GM12878 (cell line): ENCODE data around the gene OGFOD2. TPM values are rescaled to one million over a fixed set of nuclear protein-coding genes. Genes with fewer than 3 reads are reported as not detected.

Experiments used
- ATAC-seq: fragments of 200-7000 bp; cut with Tn5 transposase; 3 replicates; pipeline ENCODE4 v1.9.1; 2020; ENCODE audit warnings: mild to moderate bottlenecking, moderate library complexity
- BruUV-seq: library from RNA; stranded (reverse); fragments of 400-500 nt; replicated peaks from 2 replicates; lab custom pipeline; 2021; lab: Mats Ljungman, UMichigan
- CTCF ChIA-PET: fragments of 300-600 bp; sonication (Branson Sonifier 250); formaldehyde crosslinking; extraction: SDS; loops from one replicate; lab custom pipeline; 2021; ENCODE audit warnings: inconsistent platforms; lab: Yijun Ruan, JAX
- POLR2A ChIA-PET: fragments of 350-600 bp; formaldehyde crosslinking; extraction: SDS; loops from one replicate; lab custom pipeline; 2021; ENCODE audit warnings: inconsistent platforms; lab: Charles Lee
- RAD21 ChIA-PET: fragments of 300-600 bp; sonication (Branson Sonifier 250); formaldehyde crosslinking; loops from one replicate; lab custom pipeline; 2023; ENCODE audit warnings: antibody characterized with exemption; ENCODE audit not compliant: unreplicated experiment; lab: Charles Lee
- SMC1A ChIA-PET: fragments of 300-600 bp; sonication (Branson Sonifier 250); formaldehyde crosslinking; loops from one replicate; lab custom pipeline; 2023; ENCODE audit not compliant: unreplicated experiment, uncharacterized antibody; lab: Charles Lee
- DNase-seq: peaks from one replicate; pipeline ENCODE4 v3.0.0-alpha.2; 2011; ENCODE audit warnings: low read depth, low spot score
- FAIRE-seq: peaks from 3 replicates; lab custom pipeline; 2011; peaks lifted over from hg19 to GRCh38; lab: Jason Lieb, UNC
- H2AFZ ChIP-seq: 2 replicates; pipeline ENCODE4 v1.6.0; 2011; ENCODE audit warnings: low read depth, low read length, control low read depth; ENCODE audit not compliant: control insufficient read depth
- H3K27ac ChIP-seq: 2 replicates; pipeline ENCODE4 v1.5.1; 2011; ENCODE audit warnings: control low read depth; ENCODE audit not compliant: control insufficient read depth, insufficient read depth
- H3K27me3 ChIP-seq, 2 experiments: replicated peaks in 1 of 2; 2 replicates each; pipeline versions ENCODE4 v1.6.0 to v1.6.1; 2011; ENCODE audit warnings: low read length in 1 of 2; ENCODE audit not compliant: control insufficient read depth in 2 of 2, insufficient read depth in 2 of 2
- H3K36me3 ChIP-seq, 2 experiments: 2 replicates each; pipeline ENCODE4 v1.5.1; 2011; ENCODE audit warnings: low read length in 1 of 2; ENCODE audit not compliant: control insufficient read depth in 2 of 2, insufficient read depth in 2 of 2
- H3K4me1 ChIP-seq: 2 replicates; pipeline ENCODE4 v1.6.1; 2011; ENCODE audit warnings: mild to moderate bottlenecking, low read length, moderate library complexity, mixed read lengths; ENCODE audit not compliant: control insufficient read depth, insufficient read depth
- H3K4me2 ChIP-seq: 2 replicates; pipeline ENCODE4 v1.6.0; 2011; ENCODE audit warnings: control low read depth; ENCODE audit not compliant: control insufficient read depth, insufficient read depth
- H3K4me3 ChIP-seq: fragments of 200-600 bp; sonication (generic); 2 replicates; pipeline ENCODE4 v1.5.1; 2016
- H3K79me2 ChIP-seq: 2 replicates; pipeline ENCODE4 v1.6.0; 2011; ENCODE audit warnings: low read length; ENCODE audit not compliant: control insufficient read depth, insufficient read depth
- H3K9ac ChIP-seq: 2 replicates; pipeline ENCODE4 v1.8.0; 2011; ENCODE audit warnings: low read length, control low read depth, mixed read lengths; ENCODE audit not compliant: control insufficient read depth, insufficient read depth
- H3K9me3 ChIP-seq: replicated peaks from 3 replicates; pipeline ENCODE4 v1.5.1; 2011; ENCODE audit warnings: mild to moderate bottlenecking, low read length; ENCODE audit not compliant: control insufficient read depth, insufficient read depth
- H4K20me1 ChIP-seq: 2 replicates; pipeline ENCODE4 v1.6.0; 2011; ENCODE audit not compliant: control insufficient read depth, insufficient read depth
- BHLHE40 ChIP-seq, 2 experiments: fragments of 450-650 bp in 1 of 2; IDR thresholded peaks; 2 replicates each; pipeline ENCODE4 v1.6.1; 2011 to 2017; ENCODE audit warnings: low read depth in 2 of 2, borderline replicate concordance in 1 of 2, improper control_type of control experiment in 1 of 2, low read length in 1 of 2, mild to moderate bottlenecking in 1 of 2
- ETV6 ChIP-seq, 2 experiments: fragments of 450-650 bp in 1 of 2; IDR thresholded peaks in 1 of 2; conservative IDR thresholded peaks in 1 of 2; 2 replicates each; pipeline ENCODE4 v1.6.1; 2014; ENCODE audit warnings: antibody characterized with exemption in 1 of 2, borderline replicate concordance in 1 of 2, low read depth in 1 of 2, mild to moderate bottlenecking in 1 of 2, moderate library complexity in 1 of 2
- HDAC2 ChIP-seq: fragments of 200-600 bp; sonication (generic); IDR thresholded peaks from 2 replicates; pipeline ENCODE4 v1.6.1; 2017
- HSF1 ChIP-seq: fragments of 150-350 bp; IDR thresholded peaks from 2 replicates; pipeline ENCODE4 v1.6.1; 2014; ENCODE audit warnings: mild to moderate bottlenecking, low read depth, low read length
- RAD21 ChIP-seq: IDR thresholded peaks from 2 replicates; pipeline ENCODE4 v1.6.1; 2011; ENCODE audit warnings: mild to moderate bottlenecking, low read depth, low read length, moderate library complexity; ENCODE audit not compliant: insufficient read depth
- RFX5 ChIP-seq: IDR thresholded peaks from 2 replicates; pipeline ENCODE4 v1.6.1; 2011; ENCODE audit warnings: low read depth, low read length, improper control_type of control experiment
- SRF ChIP-seq, 2 experiments: IDR thresholded peaks; 2 replicates each; pipeline ENCODE4 v1.6.1; 2011; ENCODE audit warnings: low read depth in 2 of 2, low read length in 2 of 2, mild to moderate bottlenecking in 1 of 2, moderate library complexity in 1 of 2
- USF2 ChIP-seq: IDR thresholded peaks from 2 replicates; pipeline ENCODE4 v1.6.1; 2011; ENCODE audit warnings: low read depth, low read length, improper control_type of control experiment, borderline replicate concordance
- ZNF24 ChIP-seq: fragments of 450-650 bp; IDR thresholded peaks from 2 replicates; pipeline ENCODE4 v1.6.1; 2017; ENCODE audit warnings: antibody characterized with exemption, mild to moderate bottlenecking
- WGBS: methylation state at CpG from one replicate; pipeline ENCODE4 v1.1.6; 2016; ENCODE audit warnings: low lambda C conversion rate; ENCODE audit not compliant: insufficient replicate concordance, insufficient coverage; ENCODE audit errors: missing lambda C conversion rate; 5-methylcytosine and 5-hydroxymethylcytosine counted together
- in situ Hi-C: fragments of 300-500 bp; cut with MboI; formaldehyde crosslinking; loops from 9 replicates; pipeline ENCODE4 v1.14.3; 2018; ENCODE audit warnings: mixed read lengths
- intact Hi-C: fragments of 100-400 bp; cut with micrococcal nuclease; formaldehyde crosslinking; loops from one replicate; pipeline ENCODE4 v1.14.2; 2022; ENCODE audit not compliant: unreplicated experiment
- polyA plus RNA-seq, 11 experiments: library from polyadenylated mRNA; depleted of rRNA in 4 of 11; unstranded in 6 of 11; stranded (reverse) in 5 of 11; fragments of >200 nt; fragmentation: Nextera tagmentation in 4 of 11; fragmentation: Illumina TruSeq in 1 of 11; extraction: Ambion mirVana in 4 of 11; extraction: Trizol in 1 of 11; gene quantifications; 1 replicate in 1 of 11; 2 replicates in 10 of 11; pipeline versions ENCODE4 v1.2.1 to v1.2.3, GENCODE V29; 2011 to 2016; ENCODE audit warnings: inconsistent platforms in 2 of 11, missing spikeins in 2 of 11, low read depth in 1 of 11
- total RNA-seq, 4 experiments: library from RNA; depleted of rRNA in 3 of 4; stranded (reverse); fragments of >200 nt in 3 of 4; fragmentation: Illumina TruSeq in 1 of 4; extraction: Trizol in 1 of 4; gene quantifications; 2 replicates each; pipeline versions ENCODE4 v1.2.1 to v1.2.3, GENCODE V29; 2013 to 2021

OGFOD2 gene
- total and polyA plus RNA-seq, 10 of the 15 experiments (the other 5 are each of a cell fraction or from before 2014, with no cell fraction given), result 0.93 to 29.2 (median 16.3) TPM

GRCh38 chr12:123027726-123028445 lies 52.8 kb downstream of the OGFOD2 start:
- BruUV-seq, result no TSS peak
- Histone ChIP-seq H3K9ac (no peak overlapping the region), H3K9me3 (no peaks in the 10 kb centered on the region), H3K27ac (no peak overlapping the region), H3K4me3 (no peak overlapping the region), H2AFZ (no peak overlapping the region), H3K79me2 (no peaks in the 10 kb centered on the region), H3K4me2 (no peak overlapping the region), H3K27me3 (no peaks in the 10 kb centered on the region), H3K4me1 (no peaks in the 10 kb centered on the region), H3K36me3 (no peaks in the 10 kb centered on the region), H4K20me1 (no peaks in the 10 kb centered on the region)
- DNase-seq (no peak), FAIRE-seq (no peak), ATAC-seq (no peak)
- POLR2A ChIA-PET, result no interaction called here
- intact Hi-C loops (no loop called here), in situ Hi-C loops (no loop called here)
- 55% methylated on average over 19 of the region's 19 CpGs for WGBS
- SMC1A ChIA-PET, result interaction anchor here (1.3 kb wide), 1 partner anchor 17 kb away, joined by 3 read pairs; no protein-coding TSS in a partner anchor
- TF ChIP-seq HSF1 (no peak), BHLHE40 (IDR thresholded peaks at IDR 0.05; ENCODE audit: borderline replicate concordance in 1 of 2, low read depth in 2 of 2, low read length in 1 of 2) (no peak), RAD21 (no peak), RFX5 (no peak), HDAC2 (no peak), ETV6 (conservative IDR thresholded peaks at IDR 0.05 in 1 of 2, IDR thresholded peaks at IDR 0.05 in 1 of 2; ENCODE audit: borderline replicate concordance in 1 of 2, low read depth in 1 of 2) (no peak), ZNF24 (no peak), SRF (IDR thresholded peaks at IDR 0.05; ENCODE audit: low read depth in 2 of 2, low read length in 2 of 2) (no peak), USF2 (no peak)
- CTCF ChIA-PET, result interaction anchor here (0.6 kb wide), 1 partner anchor 212 kb away, joined by 3 read pairs; no protein-coding TSS in a partner anchor
- RAD21 ChIA-PET, result no interaction called here
